Measurements from ENCODE around the gene FGF7.

Gene FGF7

GRCh38 chr15:49415149-49415548 lies 7.9 kb upstream of the FGF7 start:
- no peaks in the 10 kb centered on the region for H3K4me1 ChIP-seq (ENCODE audit: control insufficient read depth, insufficient read depth, low read length, poor library complexity, severe bottlenecking)
- no peak for DNase-seq
- H3K36me3 ChIP-seq (ENCODE audit: control insufficient read depth, insufficient read depth, low read length): no peaks in the 10 kb centered on the region
- H3K9me3 ChIP-seq (ENCODE audit: control insufficient read depth, low read length): no peaks in the 10 kb centered on the region
- H3K4me3 ChIP-seq (ENCODE audit: insufficient read depth, low read depth, low read length, poor library complexity, severe bottlenecking): no peak overlapping the region
- no peaks in the 10 kb centered on the region for H3K27me3 ChIP-seq (replicated peaks; ENCODE audit: control insufficient read depth, insufficient read depth, low read length, poor library complexity, severe bottlenecking)
- no peak overlapping the region for H3K27ac ChIP-seq (ENCODE audit: insufficient read depth, low read length, poor library complexity, severe bottlenecking)

DNA sequence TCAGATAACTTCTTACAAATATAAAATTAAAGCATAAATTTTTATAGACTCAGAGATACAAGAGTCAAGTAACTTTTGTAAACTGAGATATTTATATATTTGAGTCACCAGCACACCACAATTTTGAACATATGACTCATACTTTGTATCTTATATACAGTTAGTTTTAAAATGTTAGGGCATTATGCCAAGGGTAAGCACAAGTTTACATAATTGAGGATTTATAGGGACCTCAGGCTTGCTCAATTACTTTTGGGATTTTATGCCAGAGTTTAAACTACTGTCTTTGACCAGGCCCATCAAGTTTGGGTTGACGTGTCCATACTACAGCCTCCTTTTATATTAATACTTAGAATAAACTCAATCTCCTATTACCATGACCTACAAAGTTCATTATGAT lies 7.4 kb upstream of the FGF7 start:
- no peak for DNase-seq
- H3K27ac ChIP-seq (ENCODE audit: insufficient read depth, low read length, poor library complexity, severe bottlenecking): no peak overlapping the region
- H3K4me3 ChIP-seq (ENCODE audit: insufficient read depth, low read depth, low read length, poor library complexity, severe bottlenecking): no peak overlapping the region

DNA sequence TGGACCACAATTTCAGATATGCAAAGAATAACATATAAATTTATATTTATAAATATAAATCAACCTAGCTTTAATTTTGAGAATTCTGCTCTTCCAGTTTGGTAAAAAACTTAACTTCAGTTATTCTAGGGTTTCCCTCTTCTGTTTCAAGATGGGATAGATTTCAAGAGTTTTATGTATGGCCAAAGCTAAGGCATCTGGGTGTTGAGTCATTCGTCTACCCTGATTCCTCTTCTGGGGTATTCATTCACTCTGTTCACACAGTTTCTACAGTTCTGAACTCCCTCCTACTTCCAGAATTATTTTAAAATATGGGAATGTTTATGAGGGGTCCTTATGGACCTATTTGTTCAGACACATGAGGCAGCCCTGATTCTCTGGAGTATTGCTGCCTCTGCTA lies 4.2 kb upstream of the FGF7 start:
- Histone ChIP-seq H3K4me1 (ENCODE audit: control insufficient read depth, insufficient read depth, low read length, poor library complexity, severe bottlenecking) (no peaks in the 10 kb centered on the region), H3K27ac (ENCODE audit: insufficient read depth, low read length, poor library complexity, severe bottlenecking) (no peak overlapping the region), H3K4me3 (ENCODE audit: insufficient read depth, low read depth, low read length, poor library complexity, severe bottlenecking) (no peak overlapping the region), H3K36me3 (ENCODE audit: control insufficient read depth, insufficient read depth, low read length) (no peaks in the 10 kb centered on the region), H3K9me3 (ENCODE audit: control insufficient read depth, low read length) (no peaks in the 10 kb centered on the region), H3K27me3 (replicated peaks; ENCODE audit: control insufficient read depth, insufficient read depth, low read length, poor library complexity, severe bottlenecking) (no peaks in the 10 kb centered on the region)
- DNase-seq: no peak

More for the DNA sequence above, 7.4 kb upstream of the FGF7 start:
- Histone ChIP-seq H3K4me1 (ENCODE audit: control insufficient read depth, insufficient read depth, low read length, poor library complexity, severe bottlenecking) (no peaks in the 10 kb centered on the region), H3K9me3 (ENCODE audit: control insufficient read depth, low read length) (no peaks in the 10 kb centered on the region), H3K36me3 (ENCODE audit: control insufficient read depth, insufficient read depth, low read length) (no peaks in the 10 kb centered on the region), H3K27me3 (replicated peaks; ENCODE audit: control insufficient read depth, insufficient read depth, low read length, poor library complexity, severe bottlenecking) (no peaks in the 10 kb centered on the region)

DNA sequence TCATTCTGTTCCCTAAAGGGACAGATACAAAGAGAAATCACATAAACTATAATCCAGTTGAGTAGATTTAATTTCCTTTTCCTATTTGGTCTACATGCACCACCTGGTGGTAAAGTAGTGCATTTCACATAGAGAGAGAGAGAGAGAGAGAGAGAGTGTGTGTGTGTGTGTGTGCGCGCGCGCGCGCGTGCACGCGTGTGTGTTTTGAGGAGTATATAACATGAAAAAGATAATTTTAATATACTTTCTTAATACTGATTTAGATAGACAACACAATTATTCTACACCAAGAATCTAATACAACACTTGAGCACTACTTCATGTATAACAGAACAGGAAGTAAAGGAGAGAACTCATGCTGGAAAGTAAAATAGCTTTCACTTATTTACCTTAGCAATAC lies 1.1 kb upstream of the FGF7 start:
- H3K27ac ChIP-seq (ENCODE audit: insufficient read depth, low read length, poor library complexity, severe bottlenecking): no peak overlapping the region
- H3K9me3 ChIP-seq (ENCODE audit: control insufficient read depth, low read length): no peaks in the 10 kb centered on the region
- peak in 1 of 3 donors; percentile 5 for DNase-seq
- H3K4me1 ChIP-seq (ENCODE audit: control insufficient read depth, insufficient read depth, low read length, poor library complexity, severe bottlenecking): no peaks in the 10 kb centered on the region
- H3K27me3 ChIP-seq (replicated peaks; ENCODE audit: control insufficient read depth, insufficient read depth, low read length, poor library complexity, severe bottlenecking): no peaks in the 10 kb centered on the region
- no peak overlapping the region for H3K4me3 ChIP-seq (ENCODE audit: insufficient read depth, low read depth, low read length, poor library complexity, severe bottlenecking)
- H3K36me3 ChIP-seq (ENCODE audit: control insufficient read depth, insufficient read depth, low read length): no peaks in the 10 kb centered on the region

GRCh38 chr15:49423901-49424550 lies 984 bp downstream of the FGF7 start:
- no peaks in the 10 kb centered on the region for H3K36me3 ChIP-seq (ENCODE audit: control insufficient read depth, insufficient read depth, low read length)
- no peaks in the 10 kb centered on the region for H3K4me1 ChIP-seq (ENCODE audit: control insufficient read depth, insufficient read depth, low read length, poor library complexity, severe bottlenecking)
- no peak overlapping the region for H3K4me3 ChIP-seq (ENCODE audit: insufficient read depth, low read depth, low read length, poor library complexity, severe bottlenecking)
- DNase-seq: no peak
- H3K27me3 ChIP-seq (replicated peaks; ENCODE audit: control insufficient read depth, insufficient read depth, low read length, poor library complexity, severe bottlenecking): no peaks in the 10 kb centered on the region
- no peak overlapping the region for H3K27ac ChIP-seq (ENCODE audit: insufficient read depth, low read length, poor library complexity, severe bottlenecking)
- H3K9me3 ChIP-seq (ENCODE audit: control insufficient read depth, low read length): no peaks in the 10 kb centered on the region

- H3K27ac ChIP-seq (ENCODE audit: insufficient read depth, low read length, poor library complexity, severe bottlenecking): no peak overlapping the region
- no peaks in the 10 kb centered on the region for H3K27me3 ChIP-seq (replicated peaks; ENCODE audit: control insufficient read depth, insufficient read depth, low read length, poor library complexity, severe bottlenecking)
- H3K4me3 ChIP-seq (ENCODE audit: insufficient read depth, low read depth, low read length, poor library complexity, severe bottlenecking): no peak overlapping the region
- no peaks in the 10 kb centered on the region for H3K36me3 ChIP-seq (ENCODE audit: control insufficient read depth, insufficient read depth, low read length)
- DNase-seq: no peak
- H3K9me3 ChIP-seq (ENCODE audit: control insufficient read depth, low read length): no peaks in the 10 kb centered on the region
- H3K4me1 ChIP-seq (ENCODE audit: control insufficient read depth, insufficient read depth, low read length, poor library complexity, severe bottlenecking): no peaks in the 10 kb centered on the region
These were observed 1.9 kb downstream of the FGF7 start for GRCh38 chr15:49424954-49425353.

- H3K27ac ChIP-seq (ENCODE audit: insufficient read depth, low read length, poor library complexity, severe bottlenecking): no peak overlapping the region
- no peaks in the 10 kb centered on the region for H3K4me1 ChIP-seq (ENCODE audit: control insufficient read depth, insufficient read depth, low read length, poor library complexity, severe bottlenecking)
- H3K36me3 ChIP-seq (ENCODE audit: control insufficient read depth, insufficient read depth, low read length): no peaks in the 10 kb centered on the region
- H3K27me3 ChIP-seq (replicated peaks; ENCODE audit: control insufficient read depth, insufficient read depth, low read length, poor library complexity, severe bottlenecking): no peaks in the 10 kb centered on the region
- no peaks in the 10 kb centered on the region for H3K9me3 ChIP-seq (ENCODE audit: control insufficient read depth, low read length)
- no peak for DNase-seq
- H3K4me3 ChIP-seq (ENCODE audit: insufficient read depth, low read depth, low read length, poor library complexity, severe bottlenecking): no peak overlapping the region
These were observed 4.3 kb downstream of the FGF7 start for GRCh38 chr15:49427372-49427771.

DNA sequence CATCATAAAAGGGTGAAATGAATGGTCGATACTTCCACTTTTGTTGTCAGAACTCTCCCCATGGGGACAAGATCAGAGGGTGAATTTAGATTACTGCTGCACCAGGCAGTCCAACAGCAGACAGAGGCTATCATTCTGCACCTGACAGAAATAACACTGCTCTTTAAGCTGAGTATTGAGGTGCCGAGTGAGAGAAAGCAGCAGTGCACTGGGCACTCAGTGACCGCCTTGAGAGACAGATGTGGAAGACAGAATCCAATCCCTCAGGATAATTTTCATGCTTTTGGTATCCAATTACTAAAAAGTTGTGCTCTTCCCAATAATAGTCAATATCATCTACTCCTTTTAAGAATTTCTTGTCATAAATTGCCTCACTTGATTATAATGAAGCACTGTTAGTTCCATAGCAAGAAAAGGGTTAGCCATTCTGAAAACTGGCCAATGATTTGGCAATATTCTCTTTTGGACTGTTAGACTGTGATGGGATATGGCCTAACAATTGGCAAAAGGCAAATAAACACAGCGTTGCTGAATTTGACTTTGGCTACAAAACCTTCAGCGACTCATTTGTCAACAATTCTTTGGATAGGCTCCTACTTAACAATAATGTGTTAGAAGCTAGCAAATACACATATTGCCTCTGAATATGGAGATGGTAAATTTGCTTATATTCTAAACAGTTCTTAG lies 5.5 kb downstream of the FGF7 start:
- no peaks in the 10 kb centered on the region for H3K36me3 ChIP-seq (ENCODE audit: control insufficient read depth, insufficient read depth, low read length)
- no peaks in the 10 kb centered on the region for H3K4me1 ChIP-seq (ENCODE audit: control insufficient read depth, insufficient read depth, low read length, poor library complexity, severe bottlenecking)
- no peak for DNase-seq
- H3K27ac ChIP-seq (ENCODE audit: insufficient read depth, low read length, poor library complexity, severe bottlenecking): no peak overlapping the region
- H3K4me3 ChIP-seq (ENCODE audit: insufficient read depth, low read depth, low read length, poor library complexity, severe bottlenecking): no peak overlapping the region
- H3K27me3 ChIP-seq (replicated peaks; ENCODE audit: control insufficient read depth, insufficient read depth, low read length, poor library complexity, severe bottlenecking): no peaks in the 10 kb centered on the region
- no peaks in the 10 kb centered on the region for H3K9me3 ChIP-seq (ENCODE audit: control insufficient read depth, low read length)

- DNase-seq: no peak
- Histone ChIP-seq H3K27me3 (replicated peaks; ENCODE audit: control insufficient read depth, insufficient read depth, low read length, poor library complexity, severe bottlenecking) (no peaks in the 10 kb centered on the region), H3K4me1 (ENCODE audit: control insufficient read depth, insufficient read depth, low read length, poor library complexity, severe bottlenecking) (no peaks in the 10 kb centered on the region), H3K4me3 (ENCODE audit: insufficient read depth, low read depth, low read length, poor library complexity, severe bottlenecking) (no peak overlapping the region), H3K9me3 (ENCODE audit: control insufficient read depth, low read length) (no peaks in the 10 kb centered on the region), H3K36me3 (ENCODE audit: control insufficient read depth, insufficient read depth, low read length) (no peaks in the 10 kb centered on the region), H3K27ac (ENCODE audit: insufficient read depth, low read length, poor library complexity, severe bottlenecking) (no peak overlapping the region)
These were observed 7.0 kb downstream of the FGF7 start for GRCh38 chr15:49430046-49430445.

GRCh38 chr15:49435174-49435573 lies 12.1 kb downstream of the FGF7 start:
- Histone ChIP-seq H3K27ac (ENCODE audit: insufficient read depth, low read length, poor library complexity, severe bottlenecking) (no peak overlapping the region), H3K4me3 (ENCODE audit: insufficient read depth, low read depth, low read length, poor library complexity, severe bottlenecking) (no peak overlapping the region), H3K36me3 (ENCODE audit: control insufficient read depth, insufficient read depth, low read length) (no peaks in the 10 kb centered on the region), H3K4me1 (ENCODE audit: control insufficient read depth, insufficient read depth, low read length, poor library complexity, severe bottlenecking) (no peaks in the 10 kb centered on the region), H3K9me3 (ENCODE audit: control insufficient read depth, low read length) (no peaks in the 10 kb centered on the region), H3K27me3 (replicated peaks; ENCODE audit: control insufficient read depth, insufficient read depth, low read length, poor library complexity, severe bottlenecking) (no peaks in the 10 kb centered on the region)
- no peak for DNase-seq

Data from effector memory CD4-positive, alpha-beta T cell (primary cell).